ENCODE data around the gene FDX2. TPM values are rescaled to one million over a fixed set of nuclear protein-coding genes. Genes with fewer than 3 reads are reported as not detected.

Gene FDX2
- total RNA-seq, 1 experiment from 2014 or later: 26.2 TPM

DNA sequence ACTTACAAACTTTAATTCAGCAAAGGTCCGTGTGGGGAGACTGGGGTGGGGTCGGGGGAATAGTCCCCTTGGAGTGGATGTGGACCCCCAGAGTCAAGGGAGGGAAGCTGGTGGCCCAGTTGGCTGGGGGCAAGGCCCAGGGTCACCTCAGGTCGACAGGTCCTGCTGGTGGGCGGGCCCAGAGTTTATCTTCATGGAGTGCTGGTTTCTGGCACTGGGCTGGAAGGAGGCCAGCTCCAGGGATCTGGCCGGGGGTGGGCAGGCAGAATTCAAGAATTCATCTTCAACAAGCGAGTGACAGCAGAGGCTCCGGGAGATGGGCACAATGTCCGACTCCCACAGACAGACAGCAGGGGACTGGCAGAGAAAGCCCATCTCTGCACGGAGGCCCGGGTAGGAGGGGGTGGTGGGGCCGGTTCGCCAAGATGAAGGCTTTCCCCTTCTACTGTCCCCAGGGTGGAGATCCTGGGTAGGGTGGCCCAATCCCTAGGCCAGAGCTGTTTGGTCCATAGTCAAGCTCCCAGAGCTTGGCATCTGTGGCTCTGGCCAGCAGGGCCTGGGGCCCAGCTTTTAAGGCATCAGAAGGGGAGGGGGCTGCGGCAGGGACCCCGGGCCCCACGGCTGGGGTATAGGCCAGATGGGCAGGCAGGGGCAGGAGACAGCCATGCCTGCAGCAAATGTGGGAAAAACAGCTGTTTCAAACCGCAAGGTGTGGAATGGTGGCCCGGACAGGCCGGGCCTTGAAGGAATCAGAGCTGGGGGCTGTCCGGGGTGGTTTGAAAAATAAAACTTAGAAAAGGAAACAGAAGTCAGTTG is 622 bp upstream of the FDX2 start:
- 0 out of 2 replicates have a peak, but pooled peaks have one; percentile 11 for ATAC-seq
- ChIA-PET CTCF (interaction anchor here (0.7 to 2.8 kb wide), 9 partner anchors 9 to 74 kb away, joined by 3 to 11 read pairs (median 4); partner anchors contain the start of genes ICAM1, ICAM5 and TYK2), POLR2A (interaction anchor here (1.1 to 1.2 kb wide), 3 partner anchors 24 to 64 kb away, joined by 3 to 5 read pairs (median 4); partner anchors contain the start of gene TYK2)
- Mint-ChIP-seq H3K27me3 (ENCODE audit: low read depth) (no peaks in the 10 kb centered on the region), H3K27ac (peak overlapping the region; percentile 95), H3K9me3 (no peaks in the 10 kb centered on the region), H3K36me3 (peaks cover 13% of the 10 kb centered on the region), H3K4me1 (peaks cover 13% of the 10 kb centered on the region), H3K4me3 (peak overlapping the region; percentile 92)
- TF ChIP-seq MXD4 (CRISPR knock-in tag; IDR thresholded peaks at IDR 0.05; ENCODE audit: borderline replicate concordance): no peak
- no peak for TF ChIP-seq ATF1 (CRISPR knock-in tag; IDR thresholded peaks at IDR 0.05)
- no peak for TF ChIP-seq AR (CRISPR knock-in tag; IDR thresholded peaks at IDR 0.05)
- no peak for TF ChIP-seq ZBTB21 (CRISPR knock-in tag; IDR thresholded peaks at IDR 0.05; ENCODE audit: borderline replicate concordance)
- no peak for TF ChIP-seq HMGA2 (CRISPR knock-in tag; IDR thresholded peaks at IDR 0.05)
- TF ChIP-seq, protein P1, sequence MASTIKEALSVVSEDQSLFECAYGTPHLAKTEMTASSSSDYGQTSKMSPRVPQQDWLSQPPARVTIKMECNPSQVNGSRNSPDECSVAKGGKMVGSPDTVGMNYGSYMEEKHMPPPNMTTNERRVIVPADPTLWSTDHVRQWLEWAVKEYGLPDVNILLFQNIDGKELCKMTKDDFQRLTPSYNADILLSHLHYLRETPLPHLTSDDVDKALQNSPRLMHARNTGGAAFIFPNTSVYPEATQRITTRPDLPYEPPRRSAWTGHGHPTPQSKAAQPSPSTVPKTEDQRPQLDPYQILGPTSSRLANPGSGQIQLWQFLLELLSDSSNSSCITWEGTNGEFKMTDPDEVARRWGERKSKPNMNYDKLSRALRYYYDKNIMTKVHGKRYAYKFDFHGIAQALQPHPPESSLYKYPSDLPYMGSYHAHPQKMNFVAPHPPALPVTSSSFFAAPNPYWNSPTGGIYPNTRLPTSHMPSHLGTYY (CRISPR knock-in tag; IDR thresholded peaks at IDR 0.05): no peak
- TF ChIP-seq FOXK1 (CRISPR knock-in tag; IDR thresholded peaks at IDR 0.05): no peak
- no peak for TF ChIP-seq SMAD4 (CRISPR knock-in tag; IDR thresholded peaks at IDR 0.05)
- TF ChIP-seq ZNF416 (CRISPR knock-in tag; IDR thresholded peaks at IDR 0.05): no peak
- no peak for TF ChIP-seq ETV6 (CRISPR knock-in tag; IDR thresholded peaks at IDR 0.05)
- TF ChIP-seq OVOL2 (CRISPR knock-in tag; IDR thresholded peaks at IDR 0.05; ENCODE audit: borderline replicate concordance): no peak
- TF ChIP-seq, protein P2, sequence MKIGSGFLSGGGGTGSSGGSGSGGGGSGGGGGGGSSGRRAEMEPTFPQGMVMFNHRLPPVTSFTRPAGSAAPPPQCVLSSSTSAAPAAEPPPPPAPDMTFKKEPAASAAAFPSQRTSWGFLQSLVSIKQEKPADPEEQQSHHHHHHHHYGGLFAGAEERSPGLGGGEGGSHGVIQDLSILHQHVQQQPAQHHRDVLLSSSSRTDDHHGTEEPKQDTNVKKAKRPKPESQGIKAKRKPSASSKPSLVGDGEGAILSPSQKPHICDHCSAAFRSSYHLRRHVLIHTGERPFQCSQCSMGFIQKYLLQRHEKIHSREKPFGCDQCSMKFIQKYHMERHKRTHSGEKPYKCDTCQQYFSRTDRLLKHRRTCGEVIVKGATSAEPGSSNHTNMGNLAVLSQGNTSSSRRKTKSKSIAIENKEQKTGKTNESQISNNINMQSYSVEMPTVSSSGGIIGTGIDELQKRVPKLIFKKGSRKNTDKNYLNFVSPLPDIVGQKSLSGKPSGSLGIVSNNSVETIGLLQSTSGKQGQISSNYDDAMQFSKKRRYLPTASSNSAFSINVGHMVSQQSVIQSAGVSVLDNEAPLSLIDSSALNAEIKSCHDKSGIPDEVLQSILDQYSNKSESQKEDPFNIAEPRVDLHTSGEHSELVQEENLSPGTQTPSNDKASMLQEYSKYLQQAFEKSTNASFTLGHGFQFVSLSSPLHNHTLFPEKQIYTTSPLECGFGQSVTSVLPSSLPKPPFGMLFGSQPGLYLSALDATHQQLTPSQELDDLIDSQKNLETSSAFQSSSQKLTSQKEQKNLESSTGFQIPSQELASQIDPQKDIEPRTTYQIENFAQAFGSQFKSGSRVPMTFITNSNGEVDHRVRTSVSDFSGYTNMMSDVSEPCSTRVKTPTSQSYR (CRISPR knock-in tag; IDR thresholded peaks at IDR 0.05): no peak
- no peak for DNase-seq (ENCODE audit: low spot score)

DNA sequence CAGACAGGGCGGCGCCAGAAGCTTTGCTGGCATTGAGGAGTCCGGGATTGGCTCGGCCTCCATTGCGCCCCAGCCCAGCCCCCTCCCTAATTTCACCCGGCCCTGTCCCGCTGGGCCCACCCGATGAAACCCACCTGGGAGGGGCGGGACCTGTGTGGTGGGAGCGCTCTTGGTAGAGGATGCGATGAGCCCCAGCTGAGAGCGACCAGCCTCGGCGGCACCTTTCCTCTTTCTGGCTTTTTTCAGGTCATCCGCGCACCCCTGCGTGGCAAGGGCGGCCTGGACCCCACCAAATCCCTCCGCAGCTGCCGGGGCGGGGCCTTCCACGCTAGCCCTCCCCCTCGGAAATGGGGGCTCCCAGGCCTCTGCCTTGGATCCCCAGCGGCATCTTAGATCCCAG is 6.4 kb downstream of the FDX2 start, which contains the start of gene ZGLP1:
TSS of gene ZGLP1 (minus strand) at position 393 of the 400 bp plus-strand sequence.
- Mint-ChIP-seq H3K27ac (no peak within 1 kb of the TSS), H3K9me3 (no peaks in the 10 kb centered on the region), H3K36me3 (no peaks in the 10 kb centered on the region), H3K27me3 (ENCODE audit: low read depth) (no peaks in the 10 kb centered on the region), H3K4me3 (no peak within 1 kb of the TSS), H3K4me1 (peaks cover 2% of the 10 kb centered on the region)
- ChIA-PET POLR2A (interaction anchor here (1.2 kb wide), 1 partner anchor 14 kb away, joined by 4 read pairs; no protein-coding TSS in a partner anchor), CTCF (interaction anchor here (1.7 kb wide), 1 partner anchor 50 kb away, joined by 6 read pairs; no protein-coding TSS in a partner anchor)
- DNase-seq (ENCODE audit: low spot score): no peak
- no peak for ATAC-seq
- no peak for TF ChIP-seq ZNF671 (CRISPR knock-in tag; IDR thresholded peaks at IDR 0.05)
- TF ChIP-seq, protein P2 (CRISPR knock-in tag; IDR thresholded peaks at IDR 0.05): no peak
- no peak for TF ChIP-seq ZNF138 (CRISPR knock-in tag; conservative IDR thresholded peaks at IDR 0.05)
- no peak for TF ChIP-seq TP53 (CRISPR knock-in tag; IDR thresholded peaks at IDR 0.05)
- no peak for TF ChIP-seq CTCF (IDR thresholded peaks at IDR 0.05)
- no peak for TF ChIP-seq ZBTB21 (CRISPR knock-in tag; IDR thresholded peaks at IDR 0.05; ENCODE audit: borderline replicate concordance)
- TF ChIP-seq GTF2I (CRISPR knock-in tag; conservative IDR thresholded peaks at IDR 0.05): no peak
- no peak for TF ChIP-seq PREB (CRISPR knock-in tag; IDR thresholded peaks at IDR 0.05; ENCODE audit: borderline replicate concordance)
- no peak for TF ChIP-seq ZSCAN18 (CRISPR knock-in tag; IDR thresholded peaks at IDR 0.05)

Data from WTC11 (cell line).